Cerebellar nuclear complex (tissue), 1 donor: ENCODE data around the gene OVCA2.

ENCODE experiments used
- DNase-seq, 2 experiments: peaks; one replicate each; lab custom pipeline; 2025; lab: John Stamatoyannopoulos, UW

The OVCA2 gene

GRCh38 chr17:2086306-2086705 lies 44.5 kb downstream of the OVCA2 start:
- DNase-seq, result no peak

DNA sequence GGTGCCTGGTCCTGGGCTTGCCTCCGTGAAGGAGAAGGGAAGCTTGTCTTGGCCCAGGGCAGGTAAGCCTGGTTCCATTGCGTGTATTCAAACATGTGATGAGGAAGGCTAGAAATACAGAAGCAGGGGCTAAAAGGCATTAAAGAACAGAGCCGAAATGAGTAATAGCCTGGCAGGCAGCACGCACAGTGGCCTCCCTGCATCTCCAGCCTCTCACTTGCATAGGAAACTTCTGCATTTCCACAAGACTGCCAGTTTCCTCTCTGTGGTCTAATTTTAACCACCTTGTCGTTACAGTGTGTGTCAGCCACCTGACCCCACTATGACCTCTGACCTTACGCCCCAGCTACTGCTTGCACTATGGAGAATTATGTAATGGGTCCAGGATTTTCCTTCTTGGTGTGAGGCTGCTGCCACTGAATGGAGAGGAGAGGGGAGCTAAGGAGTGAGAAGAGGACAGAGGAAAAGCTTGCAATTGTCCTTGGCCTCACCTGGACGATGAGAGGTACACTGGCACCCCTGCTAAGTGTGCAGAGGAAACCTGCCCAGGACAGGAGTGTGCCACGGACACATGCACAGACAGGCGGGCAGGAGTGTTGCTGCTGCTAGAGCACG lies 45.9 kb downstream of the OVCA2 start:
- DNase-seq, result no peak

DNA sequence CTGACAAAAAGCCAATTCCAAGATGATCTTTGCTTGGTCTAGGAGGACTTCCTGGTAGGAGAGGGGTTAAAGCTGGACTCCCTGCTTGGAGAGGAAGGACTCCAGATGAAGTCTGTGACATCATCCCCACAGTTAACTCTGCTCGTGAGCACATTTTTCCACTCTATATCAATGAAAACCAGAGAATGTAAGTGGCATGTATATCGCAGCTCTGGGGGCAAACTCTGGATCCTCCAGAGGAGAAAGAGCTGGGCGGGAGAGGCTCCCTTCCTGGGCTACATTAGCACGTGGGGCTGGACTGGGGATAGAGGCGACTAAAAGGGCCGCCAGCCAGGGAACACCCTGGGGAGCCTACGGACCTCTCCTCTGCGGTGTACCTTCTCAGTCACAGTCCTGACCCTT lies 47.2 kb downstream of the OVCA2 start:
- no peak for DNase-seq

GRCh38 chr17:2090210-2090641 lies 48.4 kb downstream of the OVCA2 start:
- no peak for DNase-seq

- DNase-seq, result no peak
Measured at GRCh38 chr17:2090804-2091534, 49.1 kb downstream of the OVCA2 start.

- DNase-seq, result no peak
Measured at GRCh38 chr17:2092253-2092652, 50.4 kb downstream of the OVCA2 start.
